ENCODE data around the gene MEGF10. TPM values are rescaled to one million over a fixed set of nuclear protein-coding genes. Genes with fewer than 3 reads are reported as not detected.

The MEGF10 gene
- total RNA-seq, 4 donors from 2014 or later, result 0.27 to 5.4 (median 0.97) TPM

- no peak overlapping the region for H3K27ac ChIP-seq
- H3K9me3 ChIP-seq, result no peaks in the 10 kb centered on the region
- no peaks in the 10 kb centered on the region for H3K4me1 ChIP-seq
- no peak overlapping the region for H3K4me3 ChIP-seq
- 62 to 74% methylated on average over 7 of the region's 7 CpGs for WGBS, 2 donors (ENCODE audit: low coverage in 1 of 2)
- H3K36me3 ChIP-seq, result no peaks in the 10 kb centered on the region
- TF ChIP-seq POLR2AphosphoS5 (IDR thresholded peaks at IDR 0.05) (no peak), EP300 (IDR thresholded peaks at IDR 0.05) (no peak), POLR2A (IDR thresholded peaks at IDR 0.05) (no peak), CTCF (IDR thresholded peaks at IDR 0.05) (no peak)
- ATAC-seq, result no peak
- H3K27me3 ChIP-seq, result no peaks in the 10 kb centered on the region
These were observed 64.7 kb downstream of the MEGF10 start for GRCh38 chr5:127355337-127355736.

- H3K27me3 ChIP-seq, result no peaks in the 10 kb centered on the region
- no peaks in the 10 kb centered on the region for H3K4me1 ChIP-seq
- TF ChIP-seq EP300 (IDR thresholded peaks at IDR 0.05), result no peak
- no peak for TF ChIP-seq CTCF (IDR thresholded peaks at IDR 0.05)
- no peak for TF ChIP-seq POLR2A (IDR thresholded peaks at IDR 0.05)
- no peak for TF ChIP-seq POLR2AphosphoS5 (IDR thresholded peaks at IDR 0.05)
- H3K9me3 ChIP-seq, result no peaks in the 10 kb centered on the region
- no peak for ATAC-seq
- H3K36me3 ChIP-seq, result no peaks in the 10 kb centered on the region
- 63 to 91% methylated on average over 2 of the region's 2 CpGs for WGBS, 2 donors (ENCODE audit: low coverage in 1 of 2)
- no peak overlapping the region for H3K4me3 ChIP-seq
- H3K27ac ChIP-seq, result no peak overlapping the region
These were observed 67.7 kb downstream of the MEGF10 start for GRCh38 chr5:127358284-127358683.

GRCh38 chr5:127358740-127359139, 68.1 kb downstream of the MEGF10 start:
- Histone ChIP-seq H3K4me3 (no peak overlapping the region), H3K9me3 (no peaks in the 10 kb centered on the region), H3K27ac (no peak overlapping the region), H3K36me3 (no peaks in the 10 kb centered on the region), H3K27me3 (no peaks in the 10 kb centered on the region), H3K4me1 (no peaks in the 10 kb centered on the region)
- TF ChIP-seq POLR2AphosphoS5 (IDR thresholded peaks at IDR 0.05) (no peak), EP300 (IDR thresholded peaks at IDR 0.05) (no peak), CTCF (IDR thresholded peaks at IDR 0.05) (no peak), POLR2A (IDR thresholded peaks at IDR 0.05) (no peak)
- ATAC-seq, result no peak
- 83% methylated on average over 1 of the region's 1 CpG; no CpG with 5 or more reads in 1 of the 2 donors for WGBS, 2 donors (ENCODE audit: low coverage in 1 of 2)

GRCh38 chr5:127359502-127359901, 68.9 kb downstream of the MEGF10 start:
- Histone ChIP-seq H3K4me1 (no peaks in the 10 kb centered on the region), H3K9me3 (no peaks in the 10 kb centered on the region), H3K4me3 (no peak overlapping the region), H3K27ac (no peak overlapping the region), H3K27me3 (no peaks in the 10 kb centered on the region), H3K36me3 (no peaks in the 10 kb centered on the region)
- WGBS, 2 donors (ENCODE audit: low coverage in 1 of 2), result 91 to 96% methylated on average over 2 of the region's 2 CpGs
- no peak for ATAC-seq
- TF ChIP-seq CTCF (IDR thresholded peaks at IDR 0.05) (no peak), POLR2A (IDR thresholded peaks at IDR 0.05) (no peak), POLR2AphosphoS5 (IDR thresholded peaks at IDR 0.05) (no peak), EP300 (IDR thresholded peaks at IDR 0.05) (no peak)

- ATAC-seq, result no peak
- Histone ChIP-seq H3K4me1 (no peaks in the 10 kb centered on the region), H3K27ac (no peak overlapping the region), H3K27me3 (no peaks in the 10 kb centered on the region), H3K9me3 (no peaks in the 10 kb centered on the region), H3K4me3 (no peak overlapping the region), H3K36me3 (no peaks in the 10 kb centered on the region)
- 77 to 83% methylated on average over 4 of the region's 4 CpGs for WGBS, 2 donors (ENCODE audit: low coverage in 1 of 2)
- TF ChIP-seq POLR2A (IDR thresholded peaks at IDR 0.05) (no peak), EP300 (IDR thresholded peaks at IDR 0.05) (no peak), POLR2AphosphoS5 (IDR thresholded peaks at IDR 0.05) (no peak), CTCF (IDR thresholded peaks at IDR 0.05) (no peak)
These were observed 72.8 kb downstream of the MEGF10 start for GRCh38 chr5:127363403-127363802.

Measured in gastroesophageal sphincter (tissue), 4 donors.